Testis (tissue), 3 donors: ENCODE data around the gene WNT2. TPM values are rescaled to one million over a fixed set of nuclear protein-coding genes. Genes with fewer than 3 reads are reported as not detected.

ENCODE experiments used
- DNase-seq: peaks from one replicate; pipeline ENCODE4 v3.0.0-alpha.2; 2019
- H3K27ac ChIP-seq, 2 donors: fragments of 200-600 bp; sonication (generic); one replicate each; pipeline ENCODE4 v1.5.1; 2019
- H3K27me3 ChIP-seq: fragments of 200-600 bp; sonication (generic); one replicate; pipeline ENCODE4 v1.5.1; 2019
- H3K36me3 ChIP-seq: fragments of 200-600 bp; sonication (generic); one replicate; pipeline ENCODE4 v1.5.1; 2017; ENCODE audit warnings: low read depth; ENCODE audit errors: missing control alignments
- H3K4me1 ChIP-seq: fragments of 200-600 bp; sonication (generic); one replicate; pipeline ENCODE4 v1.5.1; 2019
- H3K4me3 ChIP-seq, 2 donors: fragments of 200-600 bp; sonication (generic); one replicate each; pipeline ENCODE4 v1.5.1; 2017 to 2019
- H3K9me3 ChIP-seq: fragments of 200-600 bp; sonication (generic); one replicate; pipeline ENCODE4 v1.5.1; 2017
- POLR2A ChIP-seq: fragments of 450-650 bp; IDR thresholded peaks from one replicate; pipeline ENCODE4 v1.6.1; 2017; ENCODE audit warnings: antibody characterized with exemption, mild to moderate bottlenecking, moderate library complexity
- WGBS, 2 donors: methylation state at CpG; one replicate each; pipeline ENCODE4 v1.1.5; 2018; 5-methylcytosine and 5-hydroxymethylcytosine counted together
- intact Hi-C: fragments of 100-400 bp; cut with DNase I; formaldehyde crosslinking; loops from one replicate; pipeline ENCODE4 v1.15.1; 2023; ENCODE audit warnings: low total_unique reads
- polyA plus RNA-seq: library from polyadenylated mRNA; stranded (reverse); fragments of 350-450 nt; fragmentation: Illumina TruSeq; extraction: RNeasy Lipid Tissue Mini Kit (QIAGEN cat#74804); gene quantifications from one replicate; pipeline ENCODE4 v1.2.3, GENCODE V29; 2014; ENCODE audit warnings: low read depth, low replicate concordance; ENCODE audit not compliant: insufficient read depth
- total RNA-seq, 2 donors: library from RNA; depleted of rRNA; stranded (reverse); fragments of >200 nt; gene quantifications; one replicate each; pipeline ENCODE4 v1.2.3, GENCODE V29; 2016
- TF ChIP-seq, protein P1 (sequence below), 3 experiments: fragments of 450-650 bp in 2 of 3; fragments of 200-600 bp in 1 of 3; sonication (generic) in 1 of 3; IDR thresholded peaks; one replicate each; pipeline ENCODE4 v1.5.1; 2016 to 2019; ENCODE audit warnings: antibody characterized with exemption in 3 of 3, mild to moderate bottlenecking in 2 of 3, moderate library complexity in 1 of 3

WNT2 gene
- total and polyA plus RNA-seq, 3 donors from 2014 or later, result 1.3 to 6.5 (median 2.7) TPM

- Histone ChIP-seq H3K27ac (no peak overlapping the region), H3K36me3 (no peaks in the 10 kb centered on the region), H3K4me1 (no peaks in the 10 kb centered on the region), H3K4me3 (no peak overlapping the region), H3K9me3 (no peaks in the 10 kb centered on the region), H3K27me3 (no peaks in the 10 kb centered on the region)
- 62 to 71% methylated on average over 3 of the region's 3 CpGs for WGBS, 2 donors
- DNase-seq, result no peak
- TF ChIP-seq, protein P1, sequence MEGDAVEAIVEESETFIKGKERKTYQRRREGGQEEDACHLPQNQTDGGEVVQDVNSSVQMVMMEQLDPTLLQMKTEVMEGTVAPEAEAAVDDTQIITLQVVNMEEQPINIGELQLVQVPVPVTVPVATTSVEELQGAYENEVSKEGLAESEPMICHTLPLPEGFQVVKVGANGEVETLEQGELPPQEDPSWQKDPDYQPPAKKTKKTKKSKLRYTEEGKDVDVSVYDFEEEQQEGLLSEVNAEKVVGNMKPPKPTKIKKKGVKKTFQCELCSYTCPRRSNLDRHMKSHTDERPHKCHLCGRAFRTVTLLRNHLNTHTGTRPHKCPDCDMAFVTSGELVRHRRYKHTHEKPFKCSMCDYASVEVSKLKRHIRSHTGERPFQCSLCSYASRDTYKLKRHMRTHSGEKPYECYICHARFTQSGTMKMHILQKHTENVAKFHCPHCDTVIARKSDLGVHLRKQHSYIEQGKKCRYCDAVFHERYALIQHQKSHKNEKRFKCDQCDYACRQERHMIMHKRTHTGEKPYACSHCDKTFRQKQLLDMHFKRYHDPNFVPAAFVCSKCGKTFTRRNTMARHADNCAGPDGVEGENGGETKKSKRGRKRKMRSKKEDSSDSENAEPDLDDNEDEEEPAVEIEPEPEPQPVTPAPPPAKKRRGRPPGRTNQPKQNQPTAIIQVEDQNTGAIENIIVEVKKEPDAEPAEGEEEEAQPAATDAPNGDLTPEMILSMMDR (IDR thresholded peaks at IDR 0.05), result no peak
- no peak for TF ChIP-seq POLR2A
- intact Hi-C loops, result no loop called here
Measured at GRCh38 chr7:117296066-117296465, 26.8 kb downstream of the WNT2 start.

- Histone ChIP-seq H3K4me3 (no peak overlapping the region), H3K9me3 (no peaks in the 10 kb centered on the region), H3K27me3 (no peaks in the 10 kb centered on the region), H3K27ac (no peak overlapping the region), H3K36me3 (no peaks in the 10 kb centered on the region), H3K4me1 (no peaks in the 10 kb centered on the region)
- WGBS, 2 donors, result 79 to 81% methylated on average over 5 of the region's 5 CpGs
- TF ChIP-seq, protein P1 (IDR thresholded peaks at IDR 0.05), result no peak
- no peak for TF ChIP-seq POLR2A
- no peak for DNase-seq
- intact Hi-C loops, result no loop called here
Measured at GRCh38 chr7:117285826-117286225, 37.0 kb downstream of the WNT2 start.

DNA sequence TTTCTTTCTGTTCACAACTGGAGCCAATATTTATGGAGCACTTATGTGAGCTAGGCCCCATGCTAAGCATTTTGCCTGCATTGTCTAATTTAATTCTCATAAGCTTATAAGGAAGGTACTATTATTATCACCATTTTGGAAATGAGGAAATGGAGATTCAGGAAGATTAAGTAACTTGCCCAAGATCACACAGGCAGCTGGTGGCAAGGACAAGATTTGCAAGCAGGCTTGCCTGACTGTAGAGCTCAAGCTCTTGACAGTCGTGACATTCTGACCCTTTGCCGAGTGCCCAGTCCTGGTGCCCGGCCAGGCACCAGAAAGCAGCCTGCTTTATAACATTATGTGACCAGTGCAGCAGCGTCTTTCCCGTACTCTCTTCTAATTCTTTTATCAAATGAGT is 38.2 kb downstream of the WNT2 start:
- intact Hi-C loops, result no loop called here
- 90 to 94% methylated on average over 5 of the region's 5 CpGs for WGBS, 2 donors
- no peaks in the 10 kb centered on the region for H3K9me3 ChIP-seq
- H3K27me3 ChIP-seq, result no peaks in the 10 kb centered on the region
- TF ChIP-seq POLR2A, result no peak
- TF ChIP-seq, protein P1 (IDR thresholded peaks at IDR 0.05), result no peak
- H3K4me1 ChIP-seq, result no peaks in the 10 kb centered on the region
- no peak overlapping the region for H3K27ac ChIP-seq
- no peak overlapping the region for H3K4me3 ChIP-seq
- no peak for DNase-seq
- no peaks in the 10 kb centered on the region for H3K36me3 ChIP-seq

DNA sequence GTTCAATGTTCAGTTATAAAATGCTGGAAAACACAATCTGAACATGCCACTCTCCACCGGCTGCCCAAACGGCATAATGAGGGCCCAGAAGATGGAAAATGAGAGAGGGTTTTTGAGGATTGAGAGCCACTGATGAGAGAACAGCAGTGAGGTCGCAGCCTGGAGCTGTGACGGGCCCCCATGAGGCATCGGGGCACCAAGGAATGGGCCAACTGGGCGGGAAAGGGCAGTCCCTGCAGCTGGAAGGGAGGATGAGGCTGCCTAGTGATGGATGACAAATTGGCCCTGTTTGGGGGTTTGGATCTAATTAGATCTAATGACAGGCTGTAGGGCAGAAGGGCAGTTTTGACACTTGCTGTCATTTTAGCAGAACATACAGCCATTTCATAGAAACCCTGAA is 39.1 kb downstream of the WNT2 start:
- no peak for DNase-seq
- Histone ChIP-seq H3K9me3 (no peaks in the 10 kb centered on the region), H3K4me3 (no peak overlapping the region), H3K4me1 (no peaks in the 10 kb centered on the region), H3K27ac (no peak overlapping the region), H3K27me3 (no peaks in the 10 kb centered on the region), H3K36me3 (no peaks in the 10 kb centered on the region)
- no peak for TF ChIP-seq POLR2A
- TF ChIP-seq, protein P1 (IDR thresholded peaks at IDR 0.05), result no peak
- 80 to 87% methylated on average over 6 of the region's 6 CpGs for WGBS, 2 donors
- intact Hi-C loops, result no loop called here

DNA sequence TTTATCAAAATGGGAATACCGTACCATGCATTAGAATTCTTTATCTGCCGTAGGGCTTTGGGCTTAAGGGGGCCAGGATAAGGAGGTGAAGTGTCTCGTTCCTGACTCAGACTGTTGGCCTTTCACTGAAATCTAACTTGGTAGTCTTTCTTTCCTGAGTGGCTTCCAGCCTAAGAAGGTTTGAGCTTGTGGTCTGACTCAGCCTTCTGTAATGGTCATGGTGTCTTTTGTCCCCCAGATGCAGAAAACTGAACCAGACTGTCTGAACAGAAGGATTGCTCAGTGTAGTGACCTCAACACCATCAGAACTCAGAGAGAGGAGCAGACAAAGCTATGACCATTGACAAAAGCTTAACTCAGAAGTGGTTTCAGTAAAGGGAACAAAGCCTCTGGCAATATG is 39.5 kb downstream of the WNT2 start:
- intact Hi-C loops, result no loop called here
- Histone ChIP-seq H3K9me3 (no peaks in the 10 kb centered on the region), H3K4me1 (no peaks in the 10 kb centered on the region), H3K27ac (no peak overlapping the region), H3K36me3 (no peaks in the 10 kb centered on the region), H3K4me3 (no peak overlapping the region), H3K27me3 (no peaks in the 10 kb centered on the region)
- TF ChIP-seq POLR2A, result no peak
- TF ChIP-seq, protein P1 (IDR thresholded peaks at IDR 0.05), result no peak
- DNase-seq, result no peak
- 86 to 90% methylated on average over 3 of the region's 3 CpGs for WGBS, 2 donors
